ENCODE results near the gene PGF.
"Not testable (repeated sequence)": the region's sequence is repeated elsewhere in the genome, so short reads cannot be mapped to it uniquely, and the experiment has no call there.

Gene PGF

DNA sequence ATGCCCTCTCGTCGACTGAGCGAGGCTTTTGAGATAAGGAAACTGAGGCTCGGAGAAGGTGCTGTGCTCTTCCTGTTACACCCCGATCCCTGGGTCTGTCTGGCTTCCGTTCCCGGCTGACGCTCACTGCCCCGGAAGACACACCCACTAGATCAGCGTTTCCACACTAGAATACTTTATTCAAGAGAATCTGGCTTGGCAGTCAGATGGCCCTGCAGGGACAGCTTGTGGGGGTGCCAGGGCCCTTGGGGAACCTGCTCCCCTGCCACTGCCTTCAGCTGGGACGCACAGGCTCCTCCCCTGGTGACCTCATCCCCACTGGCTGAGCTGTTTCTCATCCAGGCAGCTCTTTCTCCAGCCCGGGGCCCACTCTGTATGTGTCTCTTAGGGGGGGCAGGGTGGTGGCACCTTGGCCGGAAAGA is 13.7 kb downstream of the PGF start:
- peak; percentile 62 for DNase-seq (ENCODE audit: low read depth)

DNA sequence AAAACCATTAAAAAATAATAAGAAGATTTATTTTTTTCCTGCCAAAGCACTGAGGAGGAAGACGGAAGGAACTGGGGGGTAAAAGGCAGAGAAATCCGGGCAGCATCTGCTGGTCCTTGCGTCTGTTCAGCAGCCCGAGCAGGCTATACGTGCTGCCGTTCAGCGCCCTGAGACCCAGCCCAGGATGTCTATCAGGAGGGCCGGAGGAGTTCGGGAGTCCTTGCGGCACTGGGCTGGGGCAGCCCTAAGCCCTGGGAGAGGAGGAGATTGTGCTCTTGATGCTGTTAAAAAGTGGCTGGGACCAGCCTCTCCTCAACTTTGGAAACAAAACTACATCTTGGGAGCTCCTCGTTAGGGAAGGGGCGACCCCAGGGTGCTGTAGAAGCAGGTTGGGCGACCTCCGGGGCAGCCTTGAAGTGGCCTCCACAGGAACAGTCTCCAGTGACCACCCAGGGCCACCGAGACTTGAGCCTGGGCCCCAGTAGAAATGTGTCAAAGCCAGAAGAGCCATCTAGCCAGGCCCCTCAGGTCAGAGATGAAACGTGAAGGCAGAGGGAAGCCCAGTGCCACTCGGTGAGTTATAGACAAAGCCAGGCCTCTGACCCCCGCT is 14.3 kb downstream of the PGF start:
- no peak for DNase-seq (ENCODE audit: low read depth)

DNA sequence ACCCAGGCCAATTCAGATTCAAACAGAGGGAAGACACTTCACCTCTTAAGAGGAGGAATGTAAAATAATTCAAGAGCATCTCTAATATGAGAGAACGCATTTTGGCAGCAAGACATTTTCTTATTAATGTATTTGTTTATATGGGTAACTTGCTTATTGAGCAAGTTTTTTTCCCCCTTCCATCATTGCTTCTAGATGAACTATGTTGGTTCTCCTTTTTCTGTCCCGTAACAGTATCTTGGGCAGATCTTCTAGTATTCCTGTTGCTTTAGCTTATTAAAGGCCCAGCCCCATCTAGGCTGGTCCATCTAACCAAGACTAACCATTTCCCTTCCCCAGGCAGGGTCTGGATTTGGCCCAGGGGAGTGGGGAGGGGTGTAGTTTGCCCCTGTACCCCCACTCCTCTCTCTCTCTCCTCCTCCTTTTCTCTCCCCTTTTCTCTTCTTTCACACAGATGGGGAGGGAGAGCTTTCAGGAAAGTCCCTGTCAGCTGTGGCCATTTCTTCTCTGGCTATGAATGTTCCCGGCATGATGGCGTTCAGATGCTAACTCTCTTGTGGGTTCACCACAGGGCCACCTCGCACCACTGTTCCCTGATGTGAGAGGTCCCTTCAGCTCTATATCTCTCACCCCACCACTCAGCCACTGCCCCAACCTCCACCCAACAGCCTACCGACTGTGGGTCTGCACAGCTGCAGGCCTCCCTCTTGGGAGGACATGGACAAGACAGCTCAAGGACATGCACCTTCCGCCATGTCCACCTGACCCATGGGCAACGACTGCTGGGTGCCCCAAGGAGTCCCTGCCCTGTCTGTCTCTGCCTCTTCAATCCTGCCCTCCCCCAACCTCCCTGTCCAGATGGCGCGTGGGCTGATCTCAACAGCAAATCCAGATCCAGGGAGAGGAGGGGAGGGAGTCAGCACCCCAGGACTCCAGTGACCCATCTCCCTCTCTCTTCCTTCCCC is 16.6 kb downstream of the PGF start:
- DNase-seq (ENCODE audit: low read depth) = no peak

DNA sequence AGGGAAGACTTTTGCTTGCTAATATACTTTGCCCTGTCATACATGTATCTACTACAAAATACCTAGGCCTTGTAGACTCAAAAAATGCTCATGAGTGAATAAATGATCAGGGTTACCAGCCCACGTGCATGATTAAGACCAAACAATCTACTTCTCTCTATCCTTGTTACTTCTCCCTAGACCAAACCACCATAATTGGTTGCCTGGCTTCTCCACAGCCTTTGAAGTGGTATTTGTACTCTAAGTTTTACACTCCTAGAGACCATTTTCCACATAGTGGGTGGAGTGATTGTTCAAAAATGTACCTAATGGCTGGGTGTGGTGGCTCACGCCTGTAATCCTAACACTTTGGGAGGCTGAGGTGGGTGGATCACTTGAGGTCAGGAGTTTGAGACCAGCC is 18.2 kb downstream of the PGF start:
- no peak for DNase-seq (ENCODE audit: low read depth)

DNA sequence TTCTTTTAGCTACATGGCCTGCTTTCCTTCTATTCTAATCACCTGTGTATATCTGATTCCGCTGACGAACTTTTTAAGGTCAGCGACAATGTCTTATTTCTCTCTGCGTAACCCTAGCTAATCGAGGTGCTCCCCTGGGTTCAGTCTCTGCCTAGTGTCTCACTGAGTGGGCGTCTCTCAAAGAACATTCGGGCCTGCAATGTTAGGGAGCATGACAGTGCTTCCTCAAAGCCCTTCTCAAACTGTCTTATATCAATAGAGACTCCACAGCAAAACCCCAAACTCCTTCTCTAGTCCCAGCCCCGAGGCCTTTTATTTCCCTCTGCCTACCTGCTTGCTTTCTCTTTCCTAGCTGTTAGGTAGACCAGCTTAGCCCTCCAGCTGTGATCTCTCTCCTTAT is 18.7 kb downstream of the PGF start:
- DNase-seq (ENCODE audit: low read depth) = no peak

DNA sequence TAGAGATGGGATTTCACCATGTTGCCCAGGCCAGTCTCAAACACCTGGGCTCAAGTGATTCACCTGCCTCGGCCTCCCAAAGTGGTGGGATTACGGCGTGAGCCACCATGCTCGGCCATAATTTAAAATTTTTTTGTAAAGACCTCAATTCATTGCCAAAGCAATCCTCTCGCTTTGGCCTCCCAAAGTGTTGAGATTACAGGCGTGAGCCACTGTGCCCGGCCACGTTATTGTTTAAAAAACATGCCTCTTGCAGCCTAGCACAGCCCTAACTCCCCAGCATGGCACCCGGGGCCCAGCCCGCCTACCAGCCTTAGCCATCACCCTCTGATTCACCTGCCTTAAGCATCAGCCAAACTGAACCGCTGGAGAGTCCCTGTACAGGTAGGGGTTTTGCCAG is 19.2 kb downstream of the PGF start:
- DNase-seq (ENCODE audit: low read depth) = no peak

DNA sequence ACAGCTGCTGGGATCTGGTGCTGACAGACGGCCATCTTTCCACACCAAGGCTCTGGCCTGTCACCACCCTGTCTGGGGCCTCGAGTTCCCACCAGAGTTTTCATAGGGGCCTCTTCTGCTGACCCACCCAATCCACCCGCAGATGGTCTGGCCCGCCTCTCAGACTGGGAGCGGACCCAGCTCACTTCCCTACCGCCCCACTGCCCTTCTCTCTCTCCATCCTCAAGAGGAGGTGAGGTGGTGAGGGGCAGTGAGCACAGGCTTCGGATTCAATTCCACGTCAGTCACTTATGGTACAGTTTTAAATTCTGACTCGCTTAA is 20.1 kb downstream of the PGF start:
- DNase-seq (ENCODE audit: low read depth) = no peak

DNA sequence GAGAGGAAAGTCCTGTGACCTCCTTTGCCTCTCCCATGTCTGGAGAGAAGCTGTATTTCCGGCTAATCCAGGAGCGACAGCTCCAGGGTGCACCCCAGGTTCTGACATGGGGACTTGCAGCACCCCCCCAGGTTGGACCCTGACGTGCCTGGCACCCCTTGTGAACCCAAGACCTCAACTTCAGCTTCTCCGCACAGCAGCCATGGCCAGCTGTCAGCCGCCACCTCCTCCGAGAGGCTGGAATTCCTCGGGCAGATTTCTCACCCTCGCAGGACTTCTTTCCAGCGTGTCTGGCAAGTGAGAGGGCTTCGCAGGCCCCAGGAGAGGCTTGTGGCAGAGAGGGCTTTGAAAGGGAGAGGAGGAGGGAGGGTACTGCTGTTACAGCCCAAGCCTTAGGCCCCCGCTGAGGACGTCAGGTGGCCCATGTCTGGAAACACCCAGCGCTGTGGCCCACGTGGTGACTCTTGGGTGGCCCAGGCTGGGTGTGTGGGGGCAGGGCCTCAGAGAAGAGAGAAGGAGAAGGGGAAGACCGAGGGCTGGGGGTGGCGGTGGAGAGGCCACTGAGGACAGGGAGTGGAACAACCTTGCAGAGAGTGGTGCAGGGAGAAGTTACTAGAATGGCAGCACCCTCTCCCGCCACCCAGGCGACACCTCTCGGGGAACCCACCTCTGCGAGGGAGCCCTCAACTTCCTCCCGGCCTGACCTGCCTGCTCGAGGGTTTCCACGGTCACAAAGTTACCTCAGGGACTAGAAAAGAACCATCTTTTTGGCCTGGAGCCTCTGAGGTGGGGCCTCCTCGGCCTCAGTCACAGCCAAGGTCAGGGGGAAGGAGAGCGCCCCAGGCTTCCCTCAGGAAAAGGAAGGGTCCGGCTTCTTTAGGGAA is 20.7 kb downstream of the PGF start:
- DNase-seq (ENCODE audit: low read depth) = no peak

DNA sequence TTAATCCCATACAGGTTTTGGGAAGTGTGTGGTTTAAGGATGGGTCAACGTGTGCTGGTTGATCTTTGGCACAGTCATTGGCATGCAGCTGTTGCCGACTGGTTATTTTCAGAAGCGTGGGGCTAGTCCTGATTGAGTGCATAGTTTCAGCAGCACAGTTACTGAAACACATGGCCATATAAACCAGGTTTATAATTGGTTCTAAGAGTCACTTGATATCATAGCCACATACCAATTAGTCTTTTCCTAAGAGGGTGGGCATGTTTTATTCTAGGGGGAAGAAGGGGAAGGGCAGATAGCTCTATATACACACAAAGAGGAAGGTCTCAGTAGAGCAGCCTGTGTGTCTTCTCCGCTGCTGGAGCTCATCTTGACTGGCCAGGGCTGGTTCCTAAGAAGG is 21.4 kb downstream of the PGF start:
- no peak for DNase-seq (ENCODE audit: low read depth)

DNA sequence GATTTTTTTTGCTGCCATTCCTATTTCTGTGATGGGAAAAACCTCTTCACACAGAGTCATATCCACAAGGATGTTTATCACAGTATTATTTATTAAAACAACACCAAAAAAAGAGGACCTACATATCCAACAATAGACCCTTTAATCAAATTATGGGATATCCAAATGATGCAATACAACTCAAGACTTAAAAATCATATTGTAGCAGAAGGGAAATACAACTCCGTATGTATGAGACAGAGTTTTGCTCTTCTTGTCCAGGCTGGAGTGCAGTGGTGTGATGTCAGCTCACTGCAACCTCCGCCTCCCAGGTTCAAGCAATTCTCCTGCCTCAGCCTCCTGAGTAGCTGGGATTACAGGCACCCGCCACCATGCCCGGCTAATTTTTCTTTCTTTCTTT is 22.5 kb downstream of the PGF start:
- not testable (repeated sequence) for DNase-seq (ENCODE audit: low read depth)

DNA sequence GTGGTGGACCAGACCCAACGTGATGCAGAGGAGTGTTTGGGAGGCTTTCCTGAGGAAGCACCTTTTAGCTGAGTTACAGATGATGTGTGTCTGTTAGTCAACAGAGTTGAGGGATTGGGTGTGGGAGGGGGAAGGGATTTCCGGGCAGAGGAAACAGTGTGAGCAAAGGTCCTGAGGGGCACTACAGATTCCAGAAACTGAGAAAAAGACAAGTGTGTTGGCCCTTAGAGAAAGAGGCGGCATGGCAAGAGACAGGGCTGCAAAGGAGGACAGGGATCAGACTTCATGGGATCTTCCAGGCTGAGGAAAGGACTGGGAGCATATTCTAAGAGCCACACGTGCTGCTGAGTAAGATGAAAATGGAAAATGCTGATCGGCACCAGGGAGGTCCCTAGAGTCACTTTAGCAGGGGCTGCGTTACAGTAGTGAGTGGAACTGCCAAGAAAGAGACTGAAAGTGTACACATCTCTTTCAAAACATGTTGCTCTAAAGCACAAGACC is 22.9 kb downstream of the PGF start:
- DNase-seq (ENCODE audit: low read depth) = no peak

DNA sequence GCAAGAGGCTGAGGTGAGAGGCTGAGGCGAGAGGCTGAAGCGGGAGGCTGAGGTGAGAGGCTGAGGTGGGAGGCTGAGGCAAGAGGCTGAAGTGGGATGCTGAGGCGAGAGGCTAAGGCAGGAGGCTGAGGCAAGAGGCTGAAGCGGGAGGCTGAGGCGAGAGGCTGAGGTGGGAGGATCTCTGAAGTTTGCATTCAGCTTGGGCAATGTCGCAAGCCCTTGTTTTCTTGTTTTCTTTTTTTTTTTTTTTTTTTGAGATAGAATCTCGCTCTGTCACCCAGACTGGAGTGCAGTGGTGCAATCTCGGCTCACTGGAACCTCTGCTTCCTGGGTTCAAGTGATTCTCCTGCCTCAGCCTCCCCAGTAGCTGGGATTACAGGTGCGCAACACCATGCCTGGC is 23.7 kb downstream of the PGF start:
- DNase-seq (ENCODE audit: low read depth) = not testable (repeated sequence)

DNA sequence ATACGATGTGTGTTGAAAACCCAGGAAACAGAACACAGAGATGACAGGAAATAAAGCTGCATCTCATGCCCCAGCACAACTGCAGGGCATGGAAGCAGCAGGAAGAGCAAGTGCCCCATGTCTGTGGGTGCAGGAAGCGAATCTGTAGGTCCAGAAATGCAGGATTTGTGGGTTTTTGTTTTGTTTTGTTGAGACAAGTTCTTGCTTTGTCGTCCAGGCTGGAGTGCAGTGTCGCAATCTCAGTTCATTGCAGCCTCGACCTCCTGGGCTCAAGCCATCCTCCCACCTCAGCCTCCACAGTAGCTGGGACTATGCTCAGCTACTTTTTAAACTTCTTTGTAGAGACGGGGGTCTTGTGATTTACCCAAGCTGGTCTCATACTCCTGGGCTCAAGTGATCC is 26.2 kb downstream of the PGF start:
- no peak for DNase-seq (ENCODE audit: low read depth)

DNA sequence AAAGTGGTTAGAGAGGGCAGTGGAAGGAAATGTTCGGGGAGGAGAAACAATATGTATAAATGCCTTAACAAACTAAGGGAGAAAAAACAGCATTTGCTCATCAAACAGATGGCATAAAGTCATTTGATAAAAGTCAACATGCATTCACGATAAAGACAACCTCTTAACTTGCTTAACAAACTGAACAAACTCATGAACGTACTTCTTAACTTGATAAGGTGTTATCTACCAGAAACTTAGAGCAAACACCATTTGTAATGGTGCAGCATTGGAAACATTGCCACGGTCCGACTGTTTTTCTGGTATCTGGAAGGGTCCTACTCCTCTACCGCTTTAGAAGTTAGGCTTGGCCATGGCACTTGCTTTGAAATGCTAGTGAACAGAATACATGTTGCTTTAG is 28.2 kb downstream of the PGF start:
- no peak for DNase-seq (ENCODE audit: low read depth)

DNA sequence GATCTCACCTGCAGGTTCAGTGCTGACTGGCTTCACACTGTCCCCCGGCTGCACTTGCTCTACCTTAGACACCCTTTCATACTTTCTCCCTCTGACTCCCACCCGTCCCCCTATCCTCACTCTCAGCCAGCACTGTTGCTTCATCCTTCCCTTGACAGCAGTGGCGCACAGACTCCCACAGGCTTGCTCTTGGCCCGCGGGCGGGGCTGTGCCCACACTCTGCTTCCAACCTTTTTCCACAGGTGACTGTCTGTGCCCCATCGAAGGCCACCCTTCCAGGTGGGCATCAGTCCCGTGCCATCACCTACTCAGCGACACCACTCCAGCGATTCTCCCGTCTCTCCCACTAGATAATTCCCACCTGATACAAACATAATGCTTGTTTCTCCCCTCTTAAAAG is 31.3 kb downstream of the PGF start:
- no peak for DNase-seq (ENCODE audit: low read depth)

DNA sequence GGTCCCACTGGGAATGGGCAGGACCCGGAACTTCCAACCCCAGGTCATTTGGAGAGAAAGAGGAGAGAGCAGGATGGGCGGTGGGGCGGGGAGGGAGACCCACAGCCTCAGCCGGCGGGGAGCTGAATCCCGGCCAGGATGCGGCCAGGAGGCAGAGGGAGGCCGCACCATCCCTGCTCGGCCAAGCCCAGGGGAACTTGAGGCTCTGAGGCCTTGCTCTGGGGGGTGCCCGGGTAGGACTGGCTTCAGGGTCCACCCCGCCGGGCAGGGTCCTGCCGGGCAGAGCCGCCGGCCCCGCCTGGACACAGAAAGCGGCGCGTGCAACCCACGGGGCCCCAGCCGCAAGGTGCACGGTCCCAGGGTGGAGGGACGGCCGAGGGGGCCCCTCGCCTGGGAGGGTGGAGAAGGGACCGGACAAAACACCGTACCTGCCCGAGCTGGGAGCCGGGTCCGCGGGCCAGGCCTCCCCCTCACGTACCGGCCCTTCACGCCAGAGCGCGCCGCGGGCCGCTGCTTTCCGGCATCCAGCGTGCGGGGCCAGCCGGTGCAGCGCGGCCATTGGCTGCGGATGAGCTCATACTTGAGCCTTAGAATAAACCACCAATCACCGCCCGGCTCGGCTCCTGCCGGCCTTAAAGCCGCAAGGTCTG is 32.5 kb downstream of the PGF start, which contains the start of gene RPS6KL1:
Gene RPS6KL1, minus strand, starts transcription at position 509 of the 650 bp plus-strand sequence. CDS start 1,719 bp downstream, outside the sequence.
- peak; percentile 77 for DNase-seq (ENCODE audit: low read depth)

DNA sequence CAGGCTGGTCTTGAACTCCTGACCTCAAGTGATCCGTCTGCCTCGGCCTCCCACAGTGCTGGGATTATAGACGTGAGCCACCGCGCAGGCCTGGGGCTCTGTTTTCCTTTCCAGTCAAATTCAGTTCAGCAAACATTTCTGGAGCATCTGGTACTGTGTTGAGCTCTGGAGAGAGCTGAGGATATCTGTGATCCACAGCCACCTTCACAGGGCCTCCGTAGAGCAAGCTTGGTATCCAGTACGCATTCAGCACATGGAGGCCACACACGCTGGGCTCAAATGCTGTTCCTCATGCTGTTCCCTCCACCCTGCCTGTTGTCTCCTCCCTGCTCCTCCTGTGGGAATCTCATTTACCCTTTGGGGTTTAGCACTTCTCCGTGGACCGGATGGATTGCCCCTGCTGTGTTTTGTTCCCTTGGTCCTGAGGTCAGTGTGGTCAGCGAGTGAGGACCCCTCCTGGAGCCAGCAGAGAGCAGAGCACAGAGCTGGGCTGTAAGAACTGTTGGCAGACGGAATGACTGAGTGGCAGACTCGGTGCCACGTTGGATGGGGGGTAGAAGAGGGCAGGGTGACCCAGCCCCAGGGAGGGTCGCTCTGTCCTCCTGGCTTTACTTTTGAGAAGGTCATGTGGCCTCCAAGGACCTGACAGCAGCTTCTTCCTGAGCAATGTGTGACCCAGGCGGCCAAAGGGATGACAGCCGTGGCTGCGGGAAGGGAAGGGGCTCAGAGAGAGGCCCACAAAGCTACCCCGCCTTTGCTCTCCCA is 33.2 kb downstream of the PGF start:
- DNase-seq (ENCODE audit: low read depth) = no peak

DNA sequence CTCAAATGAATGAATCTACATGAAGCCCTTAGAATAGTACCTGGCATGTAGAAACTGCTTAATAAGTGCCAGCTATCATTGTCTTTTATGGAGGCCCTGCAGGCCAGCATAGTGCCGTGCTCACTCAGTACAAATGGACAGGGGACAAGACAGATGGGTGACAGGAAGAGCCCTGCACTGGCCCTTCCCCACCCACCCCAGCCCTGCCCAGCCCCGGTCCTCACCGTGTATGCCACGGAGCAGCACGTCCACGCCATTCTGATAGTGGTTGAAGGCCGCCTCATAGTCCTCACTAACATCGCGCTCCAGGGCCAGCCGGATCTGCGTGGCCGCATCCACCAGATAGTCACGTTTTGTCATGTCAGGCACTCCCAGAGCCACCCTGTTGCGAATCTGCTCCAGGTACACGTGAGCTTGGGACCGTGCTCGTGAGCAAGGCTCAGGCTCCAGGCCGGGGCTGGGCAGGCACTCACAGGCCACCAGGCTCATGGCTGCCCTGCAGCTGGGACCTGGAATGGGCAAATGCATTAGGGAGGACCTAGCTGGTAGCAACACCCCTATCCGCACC is 34.3 kb downstream of the PGF start:
- no peak for DNase-seq (ENCODE audit: low read depth)

DNA sequence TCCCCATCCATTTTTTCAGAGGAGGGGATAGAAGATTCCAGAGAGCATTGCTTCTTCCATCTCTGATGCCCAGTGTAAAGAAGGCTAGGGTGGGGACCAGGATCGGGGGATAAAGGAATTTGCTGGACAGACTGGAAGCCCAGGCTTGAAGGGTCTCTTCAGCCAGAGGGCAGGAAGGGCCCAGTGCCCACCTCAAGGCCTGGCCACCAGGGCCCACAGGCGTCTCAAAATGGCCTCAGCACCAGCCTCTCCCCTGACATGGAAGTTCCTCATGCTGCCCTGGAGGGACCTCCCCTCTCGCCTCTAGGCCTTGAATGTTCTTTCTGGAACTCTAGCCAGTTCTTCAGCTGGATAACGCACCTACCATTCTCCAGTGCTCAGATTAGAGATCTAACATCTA is 35.1 kb downstream of the PGF start:
- DNase-seq (ENCODE audit: low read depth) = no peak

DNA sequence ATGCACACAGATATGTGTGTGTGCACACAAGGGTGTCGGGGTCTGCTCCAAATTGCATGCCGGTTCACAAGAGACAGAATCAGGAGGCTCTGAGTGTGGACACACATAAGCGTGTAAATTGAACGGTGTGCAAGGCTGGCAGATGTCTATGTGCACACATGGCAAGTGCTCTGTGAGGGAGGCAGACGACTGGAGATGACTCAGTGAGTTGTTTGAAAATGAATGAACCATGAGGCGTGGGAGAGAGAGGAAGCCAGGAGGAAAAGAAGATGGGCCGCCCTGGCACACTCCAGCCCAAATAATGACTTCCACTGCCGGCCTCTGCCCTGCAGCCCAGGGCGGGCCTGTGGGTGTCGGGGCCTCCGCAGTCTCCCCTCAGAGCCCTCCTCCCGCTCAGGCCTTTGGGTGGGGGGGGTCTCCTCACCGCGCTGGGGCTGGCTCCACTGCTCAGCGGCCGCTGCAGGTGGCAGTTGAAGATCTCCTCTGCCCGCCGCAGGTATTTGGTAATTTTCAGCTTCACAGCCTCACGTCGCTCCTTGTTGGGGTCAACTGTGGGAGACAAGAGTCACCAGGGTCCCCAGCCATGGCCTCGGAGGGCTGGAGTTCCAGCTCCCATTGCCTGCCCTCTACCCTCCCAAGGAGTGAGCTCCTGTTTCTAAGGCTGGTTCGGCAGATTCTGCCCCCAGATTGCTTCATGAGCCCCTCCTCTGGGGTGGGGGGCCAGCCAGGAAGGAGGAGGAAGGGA is 35.8 kb downstream of the PGF start:
- no peak for DNase-seq (ENCODE audit: low read depth)
